ENCODE results near the gene ESD. TPM values are rescaled to one million over a fixed set of nuclear protein-coding genes. Genes with fewer than 3 reads are reported as not detected.

Gene ESD
- total RNA-seq, 5 donors from 2014 or later (not counting 1 experiment from before 2014, with no cell fraction given) = 32.4 to 52.1 (median 44.6) TPM

GRCh38 chr13:46831588-46832194 is 34.7 kb upstream of the ESD start:
- H3K4me1 Mint-ChIP-seq = no peaks in the 10 kb centered on the region
- ATAC-seq (replicated peaks in 1 of 4) = no peak

GRCh38 chr13:46830405-46831005 is 33.5 kb upstream of the ESD start:
- POLR2A ChIA-PET = no interaction called here
- no peak overlapping the region for H3K4me3 Mint-ChIP-seq
- peaks cover 4 to 15% of the 10 kb centered on the region in 2 donors for H3K27me3 Mint-ChIP-seq
- Histone ChIP-seq H3K27ac (ENCODE audit: low read length) (no peak overlapping the region), H3K4me1 (ENCODE audit: control insufficient read depth in 1 of 2, extremely low read depth in 1 of 2, insufficient read depth in 2 of 2, low read length in 2 of 2) (no peaks in the 10 kb centered on the region), H3K9me3 (no peaks in the 10 kb centered on the region), H3K4me3 (ENCODE audit: control insufficient read depth in 1 of 2, extremely low read depth in 1 of 2, low read length in 1 of 2) (no peak overlapping the region), H3K27me3 (replicated peaks in 1 of 2; ENCODE audit: control insufficient read depth in 2 of 2, extremely low read depth in 1 of 2, insufficient read depth in 2 of 2, low read length in 1 of 2) (no peaks in the 10 kb centered on the region), H3K36me3 (ENCODE audit: control insufficient read depth in 2 of 2, extremely low read depth in 1 of 2, insufficient read depth in 1 of 2, low read length in 1 of 2) (no peaks in the 10 kb centered on the region)
- H3K4me1 Mint-ChIP-seq = no peaks in the 10 kb centered on the region
- no peaks in the 10 kb centered on the region for H3K36me3 Mint-ChIP-seq
- H3K9me3 Mint-ChIP-seq = no peaks in the 10 kb centered on the region
- ATAC-seq (replicated peaks in 1 of 4) (no peak), DNase-seq (no peak)
- CTCF ChIA-PET = interaction anchor here in 1 of 2 donors (0.6 kb wide), 1 partner anchor 1984 kb away, joined by 5 read pairs; no protein-coding TSS in a partner anchor
- no peak overlapping the region for H3K27ac Mint-ChIP-seq

More at GRCh38 chr13:46831588-46832194, 34.7 kb upstream of the ESD start:
- Mint-ChIP-seq H3K27me3 (peaks cover 4 to 14% of the 10 kb centered on the region in 2 donors), H3K9me3 (no peaks in the 10 kb centered on the region), H3K27ac (no peak overlapping the region), H3K4me3 (no peak overlapping the region), H3K36me3 (no peaks in the 10 kb centered on the region)
- Histone ChIP-seq H3K27me3 (replicated peaks in 1 of 2; ENCODE audit: control insufficient read depth in 2 of 2, extremely low read depth in 1 of 2, insufficient read depth in 2 of 2, low read length in 1 of 2) (no peaks in the 10 kb centered on the region), H3K27ac (ENCODE audit: low read length) (no peak overlapping the region), H3K36me3 (ENCODE audit: control insufficient read depth in 2 of 2, extremely low read depth in 1 of 2, insufficient read depth in 1 of 2, low read length in 1 of 2) (no peaks in the 10 kb centered on the region), H3K9me3 (no peaks in the 10 kb centered on the region), H3K4me3 (ENCODE audit: control insufficient read depth in 1 of 2, extremely low read depth in 1 of 2, low read length in 1 of 2) (no peak overlapping the region), H3K4me1 (ENCODE audit: control insufficient read depth in 1 of 2, extremely low read depth in 1 of 2, insufficient read depth in 2 of 2, low read length in 2 of 2) (no peaks in the 10 kb centered on the region)
- POLR2A ChIA-PET = no interaction called here
- peak in 10 of 35 experiments; percentile 5 to 57 (median 11) for DNase-seq
- CTCF ChIA-PET = interaction anchor here (0.5 to 1.9 kb wide), 3 partner anchors 10 to 20 kb away, joined by 3 to 11 read pairs (median 3); no protein-coding TSS in a partner anchor
- WGBS (ENCODE audit: insufficient coverage) = 0% methylated on average over 2 of the region's 5 CpGs

GRCh38 chr13:46822551-46822950 is 25.6 kb upstream of the ESD start:
- H3K4me1 ChIP-seq (ENCODE audit: control insufficient read depth in 1 of 2, extremely low read depth in 1 of 2, insufficient read depth in 2 of 2, low read length in 2 of 2) = no peaks in the 10 kb centered on the region
- CTCF ChIA-PET = no interaction called here
- DNase-seq (no peak), ATAC-seq (replicated peaks in 1 of 4) (no peak)
- no peak overlapping the region for H3K4me3 ChIP-seq (ENCODE audit: control insufficient read depth in 1 of 2, extremely low read depth in 1 of 2, low read length in 1 of 2)
- H3K9me3 ChIP-seq = no peaks in the 10 kb centered on the region
- no CpG with 5 or more reads among the region's 2 CpGs for WGBS (ENCODE audit: insufficient coverage)
- no peak overlapping the region for H3K4me3 Mint-ChIP-seq
- peaks cover 0 to 5% of the 10 kb centered on the region in 2 experiments for H3K27me3 ChIP-seq (replicated peaks in 1 of 2; ENCODE audit: control insufficient read depth in 2 of 2, extremely low read depth in 1 of 2, insufficient read depth in 2 of 2, low read length in 1 of 2)
- no peaks in the 10 kb centered on the region for H3K36me3 ChIP-seq (ENCODE audit: control insufficient read depth in 2 of 2, extremely low read depth in 1 of 2, insufficient read depth in 1 of 2, low read length in 1 of 2)
- H3K9me3 Mint-ChIP-seq = no peaks in the 10 kb centered on the region
- H3K27ac Mint-ChIP-seq = no peak overlapping the region
- H3K36me3 Mint-ChIP-seq = no peaks in the 10 kb centered on the region
- H3K27ac ChIP-seq (ENCODE audit: low read length) = no peak overlapping the region
- POLR2A ChIA-PET = no interaction called here
- H3K4me1 Mint-ChIP-seq = no peaks in the 10 kb centered on the region
- H3K27me3 Mint-ChIP-seq = peaks cover 4 to 12% of the 10 kb centered on the region in 2 donors

GRCh38 chr13:46817838-46818476 is 21.0 kb upstream of the ESD start:
- H3K4me3 Mint-ChIP-seq = no peak overlapping the region
- H3K36me3 Mint-ChIP-seq = peaks cover 3% of the 10 kb centered on the region
- H3K9me3 ChIP-seq = no peaks in the 10 kb centered on the region
- ChIA-PET CTCF (no interaction called here), POLR2A (no interaction called here)
- no peaks in the 10 kb centered on the region for H3K36me3 ChIP-seq (ENCODE audit: control insufficient read depth in 2 of 2, extremely low read depth in 1 of 2, insufficient read depth in 1 of 2, low read length in 1 of 2)
- no peak for ATAC-seq (replicated peaks in 1 of 4)
- no peak overlapping the region for H3K27ac ChIP-seq (ENCODE audit: low read length)
- peaks cover 0 to 5% of the 10 kb centered on the region in 2 experiments for H3K27me3 ChIP-seq (replicated peaks in 1 of 2; ENCODE audit: control insufficient read depth in 2 of 2, extremely low read depth in 1 of 2, insufficient read depth in 2 of 2, low read length in 1 of 2)
- no peaks in the 10 kb centered on the region for H3K4me1 ChIP-seq (ENCODE audit: control insufficient read depth in 1 of 2, extremely low read depth in 1 of 2, insufficient read depth in 2 of 2, low read length in 2 of 2)
- no peak overlapping the region for H3K27ac Mint-ChIP-seq
- no peaks in the 10 kb centered on the region for H3K4me1 Mint-ChIP-seq
- WGBS (ENCODE audit: insufficient coverage) = 88% methylated on average over 11 of the region's 13 CpGs
- H3K27me3 Mint-ChIP-seq = peaks cover 7 to 16% of the 10 kb centered on the region in 2 donors
- H3K4me3 ChIP-seq (ENCODE audit: control insufficient read depth in 1 of 2, extremely low read depth in 1 of 2, low read length in 1 of 2) = no peak overlapping the region
- H3K9me3 Mint-ChIP-seq = peaks cover 5 to 10% (median 6%) of the 10 kb centered on the region in 3 donors
- no peak for DNase-seq

- 100% methylated on average over 1 of the region's 1 CpG for WGBS (ENCODE audit: insufficient coverage)
These were observed 20.1 kb upstream of the ESD start for GRCh38 chr13:46817095-46817494.

GRCh38 chr13:46816371-46816770 is 19.4 kb upstream of the ESD start:
- Histone ChIP-seq H3K4me1 (ENCODE audit: control insufficient read depth in 1 of 2, extremely low read depth in 1 of 2, insufficient read depth in 2 of 2, low read length in 2 of 2) (no peaks in the 10 kb centered on the region), H3K27ac (ENCODE audit: low read length) (no peak overlapping the region), H3K4me3 (ENCODE audit: control insufficient read depth in 1 of 2, extremely low read depth in 1 of 2, low read length in 1 of 2) (no peak overlapping the region), H3K9me3 (peaks cover 3% of the 10 kb centered on the region), H3K36me3 (ENCODE audit: control insufficient read depth in 2 of 2, extremely low read depth in 1 of 2, insufficient read depth in 1 of 2, low read length in 1 of 2) (no peaks in the 10 kb centered on the region), H3K27me3 (replicated peaks in 1 of 2; ENCODE audit: control insufficient read depth in 2 of 2, extremely low read depth in 1 of 2, insufficient read depth in 2 of 2, low read length in 1 of 2) (peaks cover 0 to 5% of the 10 kb centered on the region in 2 experiments)
- Mint-ChIP-seq H3K27me3 (peaks cover 11 to 21% of the 10 kb centered on the region in 2 donors), H3K27ac (no peak overlapping the region), H3K36me3 (peaks cover 11% of the 10 kb centered on the region), H3K9me3 (peaks cover 15 to 21% (median 21%) of the 10 kb centered on the region in 3 donors), H3K4me3 (no peak overlapping the region), H3K4me1 (no peaks in the 10 kb centered on the region)
- CTCF ChIA-PET = no interaction called here
- no CpG with 5 or more reads among the region's 1 CpG for WGBS (ENCODE audit: insufficient coverage)
- POLR2A ChIA-PET = no interaction called here
- no peak for DNase-seq
- no peak for ATAC-seq (replicated peaks in 1 of 4)

More at GRCh38 chr13:46817095-46817494, 20.1 kb upstream of the ESD start:
- peaks cover 11 to 19% of the 10 kb centered on the region in 2 donors for H3K27me3 Mint-ChIP-seq
- H3K27me3 ChIP-seq (replicated peaks in 1 of 2; ENCODE audit: control insufficient read depth in 2 of 2, extremely low read depth in 1 of 2, insufficient read depth in 2 of 2, low read length in 1 of 2) = peaks cover 0 to 5% of the 10 kb centered on the region in 2 experiments
- H3K4me1 Mint-ChIP-seq = no peaks in the 10 kb centered on the region
- no peak overlapping the region for H3K27ac ChIP-seq (ENCODE audit: low read length)
- ATAC-seq (replicated peaks in 1 of 4) = no peak
- no peak overlapping the region for H3K27ac Mint-ChIP-seq
- no peaks in the 10 kb centered on the region for H3K9me3 ChIP-seq
- no peaks in the 10 kb centered on the region for H3K4me1 ChIP-seq (ENCODE audit: control insufficient read depth in 1 of 2, extremely low read depth in 1 of 2, insufficient read depth in 2 of 2, low read length in 2 of 2)
- H3K4me3 ChIP-seq (ENCODE audit: control insufficient read depth in 1 of 2, extremely low read depth in 1 of 2, low read length in 1 of 2) = no peak overlapping the region
- no peak overlapping the region for H3K4me3 Mint-ChIP-seq
- ChIA-PET POLR2A (no interaction called here), CTCF (no interaction called here)
- H3K36me3 ChIP-seq (ENCODE audit: control insufficient read depth in 2 of 2, extremely low read depth in 1 of 2, insufficient read depth in 1 of 2, low read length in 1 of 2) = no peaks in the 10 kb centered on the region
- H3K36me3 Mint-ChIP-seq = peaks cover 10% of the 10 kb centered on the region
- peaks cover 13 to 19% (median 15%) of the 10 kb centered on the region in 3 donors for H3K9me3 Mint-ChIP-seq
- no peak for DNase-seq

Data from T-cell (primary cell).